ENCODE measurements around the gene GK2.

The GK2 gene

DNA sequence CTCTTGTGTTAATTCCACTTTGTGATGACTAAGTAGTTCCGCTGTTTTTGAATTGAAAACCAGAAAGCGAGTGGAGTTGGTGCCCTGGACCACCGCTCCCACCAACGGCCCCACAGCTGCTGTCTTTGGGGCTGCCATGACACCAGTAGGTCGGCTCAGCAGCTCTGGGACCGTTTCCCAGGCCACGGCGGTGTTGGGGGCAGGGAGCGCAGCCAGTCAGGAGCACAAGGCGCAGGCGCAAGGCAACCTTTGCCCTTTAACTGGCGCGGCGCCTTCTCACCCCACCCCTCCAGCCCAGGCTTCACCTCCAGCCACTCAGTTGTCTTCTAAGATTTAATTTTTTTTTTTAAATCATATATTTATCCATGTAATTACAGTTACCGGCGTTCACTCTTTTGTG lies at the start of gene GK2:
Gene GK2, minus strand, starts transcription at position 166 of the 400 bp plus-strand sequence. Its CDS starts 28 bp downstream, at position 138.
- TF ChIP-seq GATA1 (IDR thresholded peaks at IDR 0.05; ENCODE audit: low read depth, low read length) (no peak), POLR2A (IDR thresholded peaks at IDR 0.05; ENCODE audit: low read length) (no peak)
- no peak for DNase-seq

DNA sequence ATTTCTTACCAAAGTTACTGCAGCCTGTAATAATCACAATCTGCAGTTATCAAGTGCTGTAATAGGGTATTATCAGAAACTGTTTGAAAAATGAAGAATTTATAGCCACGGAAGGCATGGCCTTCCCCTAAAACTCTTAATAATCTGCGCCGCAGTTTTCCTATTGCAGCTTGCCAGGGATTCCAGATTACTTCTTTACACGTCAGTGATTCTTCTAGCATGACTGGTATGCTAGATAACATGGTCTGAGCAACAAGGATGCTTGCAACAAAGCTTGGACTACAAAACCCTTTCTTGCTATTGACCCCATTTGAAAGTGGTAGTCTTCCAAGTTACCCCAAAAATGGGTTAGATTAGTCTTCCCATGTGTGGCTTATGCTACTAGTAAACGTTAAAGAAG lies 47.2 kb upstream of the GK2 start:
- no peak for TF ChIP-seq GATA1 (IDR thresholded peaks at IDR 0.05; ENCODE audit: low read depth, low read length)
- TF ChIP-seq POLR2A (IDR thresholded peaks at IDR 0.05; ENCODE audit: low read length) = no peak

DNA sequence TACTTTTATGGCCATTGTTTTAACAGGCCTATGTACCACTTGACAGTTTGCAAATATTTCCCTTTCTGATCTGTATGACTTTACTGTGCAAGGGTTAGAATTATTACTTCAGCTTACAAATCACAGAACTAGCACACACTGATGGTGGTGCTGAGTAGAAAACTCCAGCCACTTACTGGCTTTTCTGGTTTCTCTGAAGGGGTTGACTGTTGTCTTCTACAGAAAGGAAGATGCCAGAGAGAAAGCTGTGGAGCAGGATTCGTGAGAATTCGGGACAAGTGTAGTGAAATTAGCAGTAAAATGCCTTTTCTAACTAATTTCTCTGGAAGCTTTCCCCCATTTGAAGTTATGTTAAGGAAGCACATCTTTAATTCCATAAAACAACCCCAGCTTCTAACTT lies 46.6 kb upstream of the GK2 start:
- DNase-seq = no peak
- TF ChIP-seq GATA1 (IDR thresholded peaks at IDR 0.05; ENCODE audit: low read depth, low read length) (no peak), POLR2A (IDR thresholded peaks at IDR 0.05; ENCODE audit: low read length) (no peak)

More for the DNA sequence above, 47.2 kb upstream of the GK2 start:
- DNase-seq = no peak

DNA sequence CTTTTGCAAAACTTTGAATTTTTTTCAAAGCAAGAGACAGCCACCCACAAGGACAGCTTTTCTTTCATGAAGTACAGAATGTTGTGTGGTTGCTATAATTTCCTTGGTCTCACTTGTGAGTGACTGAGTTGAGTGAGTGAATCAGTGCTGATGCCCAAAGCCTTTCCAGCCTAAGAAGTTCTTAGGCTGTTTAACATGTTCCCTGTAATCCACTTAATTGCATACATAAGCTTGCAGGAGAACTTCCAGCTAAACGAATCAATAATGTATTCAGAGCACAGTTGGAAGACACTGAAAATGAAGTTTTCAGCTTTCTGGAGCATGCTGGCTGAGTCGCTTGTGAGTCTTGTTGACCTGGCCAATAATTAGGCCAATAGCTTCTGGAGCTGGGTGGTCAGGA lies 42.0 kb upstream of the GK2 start:
- DNase-seq = no peak
- TF ChIP-seq GATA1 (IDR thresholded peaks at IDR 0.05; ENCODE audit: low read depth, low read length) = no peak
- TF ChIP-seq POLR2A (IDR thresholded peaks at IDR 0.05; ENCODE audit: low read length) = no peak

DNA sequence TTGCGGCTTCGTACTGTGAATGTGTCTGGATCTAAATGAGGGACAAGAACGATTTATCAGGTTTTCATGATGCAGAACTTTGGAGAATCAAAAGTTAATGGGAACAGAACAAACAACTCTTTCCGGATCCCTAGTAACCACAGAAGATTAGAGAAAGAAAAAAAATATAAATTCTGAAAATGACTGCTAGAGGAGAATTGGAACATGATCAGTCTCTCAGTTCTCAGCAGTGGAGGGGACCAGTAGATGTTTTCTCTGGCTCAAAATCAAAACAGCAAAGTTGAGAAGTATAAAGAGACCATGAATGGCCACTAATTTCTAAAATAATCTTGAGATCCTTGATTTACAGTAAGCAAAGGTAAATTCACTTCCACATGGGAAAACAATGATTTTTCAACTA lies 38.1 kb upstream of the GK2 start:
- TF ChIP-seq POLR2A (IDR thresholded peaks at IDR 0.05; ENCODE audit: low read length) = no peak
- TF ChIP-seq GATA1 (IDR thresholded peaks at IDR 0.05; ENCODE audit: low read depth, low read length) = no peak
- DNase-seq = no peak

DNA sequence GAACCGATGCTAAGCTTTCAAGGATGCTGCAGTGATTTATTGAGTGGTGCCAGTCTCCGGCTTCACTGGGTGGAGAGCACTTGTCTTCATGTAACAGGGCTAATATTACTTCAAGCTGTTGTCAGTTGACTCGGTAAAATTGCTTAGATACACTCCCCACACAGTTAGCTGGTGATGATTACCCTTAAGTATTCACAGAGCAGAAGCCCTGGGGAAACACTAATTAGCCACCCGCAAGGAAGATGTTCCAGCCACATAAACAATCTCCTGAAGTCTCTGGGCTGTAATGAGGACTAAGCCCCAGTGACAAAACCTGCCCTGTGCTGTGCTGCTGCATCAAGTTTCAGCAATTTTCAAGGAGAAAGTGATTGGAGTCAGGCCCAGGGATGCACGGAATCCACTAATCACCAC lies 37.3 kb upstream of the GK2 start:
- TF ChIP-seq POLR2A (IDR thresholded peaks at IDR 0.05; ENCODE audit: low read length) = no peak
- no peak for TF ChIP-seq GATA1 (IDR thresholded peaks at IDR 0.05; ENCODE audit: low read depth, low read length)
- no peak for DNase-seq

DNA sequence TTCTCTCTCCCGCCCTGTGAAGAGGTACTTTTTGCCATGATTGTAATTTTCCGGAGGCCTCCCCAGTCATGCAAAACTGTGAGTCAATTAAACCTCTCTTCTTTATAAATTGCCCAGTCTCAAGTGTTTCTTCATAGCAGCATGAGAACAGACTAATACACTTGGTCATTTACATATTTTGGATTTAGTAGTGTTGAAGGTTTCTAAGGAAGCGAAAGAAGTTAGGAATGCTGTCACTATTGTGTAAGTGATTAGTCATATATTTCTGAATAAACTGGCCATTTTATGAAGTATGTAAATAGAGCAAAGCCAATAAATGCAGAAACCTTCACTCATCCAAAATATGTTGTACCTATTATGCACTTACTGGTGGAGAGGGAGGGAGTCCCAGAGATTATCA lies 34.4 kb upstream of the GK2 start:
- no peak for DNase-seq
- TF ChIP-seq GATA1 (IDR thresholded peaks at IDR 0.05; ENCODE audit: low read depth, low read length) = no peak
- TF ChIP-seq POLR2A (IDR thresholded peaks at IDR 0.05; ENCODE audit: low read length) = no peak

DNA sequence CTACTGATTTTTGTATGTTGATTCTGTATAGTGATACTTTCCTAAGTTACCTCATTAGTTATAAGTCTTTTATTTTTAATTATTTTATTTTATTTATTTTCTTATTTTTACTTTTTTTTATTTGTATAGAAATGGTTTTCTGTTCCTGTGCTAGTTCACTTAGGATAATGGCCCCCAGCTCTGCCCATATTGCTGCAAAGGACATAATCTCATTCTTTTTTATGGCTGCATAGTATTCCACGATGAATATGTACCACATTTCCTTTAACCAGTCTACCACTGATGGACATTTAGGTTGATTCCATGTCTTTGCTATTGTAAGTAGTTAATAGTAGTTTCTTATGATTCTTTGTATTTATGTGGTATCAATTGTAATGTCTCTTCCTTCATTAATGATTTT lies 31.5 kb upstream of the GK2 start:
- no peak for DNase-seq
- TF ChIP-seq GATA1 (IDR thresholded peaks at IDR 0.05; ENCODE audit: low read depth, low read length) = no peak
- TF ChIP-seq POLR2A (IDR thresholded peaks at IDR 0.05; ENCODE audit: low read length) = no peak

DNA sequence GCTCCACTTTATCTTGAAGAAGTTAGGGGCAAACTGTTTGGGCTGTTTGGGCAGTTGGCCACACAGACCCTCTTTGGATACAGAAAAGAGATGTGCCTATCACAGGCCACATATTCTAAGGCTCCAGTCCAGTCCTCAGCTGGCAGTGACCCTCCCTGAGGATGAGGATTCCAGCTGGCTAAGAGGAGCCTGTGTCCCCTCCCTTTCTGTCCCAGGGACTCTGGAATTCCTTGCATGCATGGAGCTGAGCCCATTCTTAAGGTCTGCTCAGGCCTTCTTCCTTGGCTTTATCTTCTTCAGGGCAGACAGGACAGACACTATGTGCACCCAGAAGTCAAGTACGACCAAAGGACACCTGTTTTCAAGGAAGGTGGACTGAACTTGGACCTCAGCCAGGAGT lies 23.8 kb upstream of the GK2 start:
- TF ChIP-seq POLR2A (IDR thresholded peaks at IDR 0.05; ENCODE audit: low read length) = no peak
- no peak for TF ChIP-seq GATA1 (IDR thresholded peaks at IDR 0.05; ENCODE audit: low read depth, low read length)
- no peak for DNase-seq

DNA sequence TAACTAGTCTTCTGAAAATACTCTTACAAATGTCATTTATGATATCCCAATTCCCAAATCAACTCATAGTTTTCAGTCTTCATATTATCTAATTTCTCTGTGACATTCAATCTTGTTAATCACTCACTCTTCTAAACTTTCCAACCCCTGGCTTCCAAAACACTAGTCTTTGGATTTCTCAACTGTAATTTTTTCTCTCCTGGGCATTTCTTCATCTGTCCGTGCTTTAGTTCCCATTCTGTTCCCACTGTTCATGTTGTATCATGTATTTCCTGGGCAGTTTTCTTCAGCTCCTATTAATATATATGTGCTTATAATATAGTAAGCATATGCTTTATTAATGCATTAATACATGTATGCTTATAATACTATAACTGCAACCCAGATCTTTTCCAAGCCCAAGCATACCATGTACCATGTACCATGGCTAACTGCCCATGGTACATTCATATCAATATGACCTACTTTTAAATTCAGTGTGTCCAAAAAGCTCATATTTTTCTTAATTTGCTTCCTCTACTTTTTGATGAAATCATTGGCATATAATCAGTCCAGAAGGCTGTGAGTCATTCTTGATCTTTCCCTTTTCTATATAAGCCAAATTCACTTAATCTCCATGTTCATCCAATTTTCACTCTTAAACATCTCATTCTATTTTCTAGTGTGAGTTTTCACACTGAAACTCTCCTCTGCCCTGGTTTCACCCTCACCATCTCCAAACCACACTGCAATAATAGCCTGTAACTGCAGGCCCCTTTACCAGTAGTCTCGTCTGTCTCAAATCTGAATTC lies 21.3 kb upstream of the GK2 start:
- no peak for DNase-seq
- TF ChIP-seq POLR2A (IDR thresholded peaks at IDR 0.05; ENCODE audit: low read length) (no peak), GATA1 (IDR thresholded peaks at IDR 0.05; ENCODE audit: low read depth, low read length) (no peak)

DNA sequence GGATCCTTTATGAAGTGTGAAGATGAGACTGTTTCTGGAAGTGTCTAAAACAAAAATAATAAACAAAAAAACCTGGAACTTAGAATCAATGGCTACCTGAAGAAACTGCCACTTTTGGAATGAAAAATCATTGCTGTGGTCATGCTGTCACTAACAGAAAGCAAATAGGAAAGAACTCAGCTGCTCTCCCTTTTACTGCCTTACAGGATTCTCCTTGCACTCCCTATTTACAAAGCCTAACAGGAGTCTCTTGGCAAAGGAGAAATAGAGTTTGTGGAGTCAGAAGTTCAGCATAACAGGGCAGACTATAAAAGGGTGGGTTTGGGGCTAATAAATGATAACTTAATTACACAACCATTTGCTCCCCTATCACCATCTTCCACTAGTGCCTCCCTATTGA lies 19.0 kb upstream of the GK2 start:
- DNase-seq = no peak
- no peak for TF ChIP-seq POLR2A (IDR thresholded peaks at IDR 0.05; ENCODE audit: low read length)
- TF ChIP-seq GATA1 (IDR thresholded peaks at IDR 0.05; ENCODE audit: low read depth, low read length) = no peak

DNA sequence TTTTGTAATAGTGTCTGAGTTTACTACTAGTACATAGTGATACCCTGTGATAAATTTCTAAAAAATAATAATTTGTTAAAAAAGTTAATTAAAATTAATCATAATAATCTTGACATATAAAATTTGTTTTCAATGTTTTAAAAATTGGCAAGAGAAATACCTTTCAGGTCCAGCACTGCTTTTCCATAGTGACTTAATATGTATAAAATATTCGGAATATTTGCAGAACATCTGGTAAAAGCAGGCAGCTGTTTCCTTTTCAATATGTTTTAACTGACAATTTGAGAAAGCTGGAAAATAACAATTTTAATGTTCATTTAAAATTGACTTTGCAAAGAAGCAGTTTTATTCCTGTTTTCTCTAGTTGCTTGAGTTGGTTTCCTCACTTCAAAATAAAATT lies 17.6 kb upstream of the GK2 start:
- TF ChIP-seq POLR2A (IDR thresholded peaks at IDR 0.05; ENCODE audit: low read length) = no peak
- no peak for TF ChIP-seq GATA1 (IDR thresholded peaks at IDR 0.05; ENCODE audit: low read depth, low read length)
- no peak for DNase-seq

DNA sequence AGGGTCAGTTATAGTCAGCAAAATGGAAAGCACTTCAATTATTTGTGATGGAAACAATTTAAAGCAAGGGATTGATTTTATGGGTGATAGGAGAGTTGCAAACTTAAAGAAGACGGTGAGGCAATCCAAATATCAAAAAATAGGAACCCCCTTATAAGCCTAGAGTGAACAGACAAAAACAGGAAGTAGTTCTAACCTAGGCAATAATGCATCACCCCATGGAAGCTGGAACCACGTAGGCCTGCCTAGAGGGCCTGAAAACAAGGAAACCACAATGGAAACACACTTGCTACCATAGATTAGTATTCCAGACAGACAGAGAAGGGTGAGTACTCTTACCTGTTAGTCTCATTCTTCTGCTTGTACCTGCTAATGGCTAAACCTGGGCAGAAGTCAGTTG lies 13.5 kb upstream of the GK2 start:
- TF ChIP-seq POLR2A (IDR thresholded peaks at IDR 0.05; ENCODE audit: low read length) (no peak), GATA1 (IDR thresholded peaks at IDR 0.05; ENCODE audit: low read depth, low read length) (no peak)
- no peak for DNase-seq

DNA sequence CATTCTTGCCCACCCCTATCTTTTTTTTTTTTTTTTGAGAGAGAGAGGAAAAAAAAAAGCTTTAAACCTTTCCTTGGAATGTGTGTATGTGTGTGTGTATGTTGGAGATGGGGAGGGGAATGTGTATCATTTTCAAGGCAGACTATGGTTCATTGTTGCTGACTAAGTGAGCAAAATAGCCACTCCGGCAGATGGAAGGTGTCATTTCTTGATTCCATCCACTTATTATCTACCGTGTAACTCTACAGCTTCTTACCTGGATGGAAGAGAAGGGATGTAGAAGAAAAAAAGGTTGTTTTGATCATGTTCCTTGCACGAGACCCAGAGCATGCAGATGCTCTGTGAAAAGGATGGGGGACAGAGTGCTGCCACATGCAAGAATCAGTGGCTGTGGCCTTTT lies 5.9 kb upstream of the GK2 start:
- TF ChIP-seq GATA1 (IDR thresholded peaks at IDR 0.05; ENCODE audit: low read depth, low read length) (no peak), POLR2A (IDR thresholded peaks at IDR 0.05; ENCODE audit: low read length) (no peak)
- no peak for DNase-seq

Measured in erythroblast (primary cell).